Adrenal gland (tissue), 12 donors: ENCODE data around the gene FOSL2. TPM values are rescaled to one million over a fixed set of nuclear protein-coding genes. Genes with fewer than 3 reads are reported as not detected.

Experiments used
- DNase-seq, 7 donors: peaks; one replicate each; pipeline ENCODE4 v3.0.0-alpha.2; 2019 to 2020
- H3K27ac ChIP-seq, 5 donors: fragments of 200-600 bp; sonication (generic) in 4 of 5; 1 replicate in 3 of 5; 2 replicates in 2 of 5; pipeline versions ENCODE4 v1.5.1 to v1.8.0; 2016 to 2020; ENCODE audit warnings: mild to moderate bottlenecking in 1 of 5
- H3K27me3 ChIP-seq: fragments of 200-600 bp; 2 replicates; pipeline ENCODE4 v1.8.0; 2021
- H3K36me3 ChIP-seq, 2 donors: fragments of 200-600 bp; replicated peaks in 1 of 2; 1 replicate in 1 of 2; 2 replicates in 1 of 2; pipeline versions ENCODE4 v1.5.1 to v1.8.0; 2018 to 2022
- H3K4me1 ChIP-seq, 2 donors: fragments of 200-600 bp; replicated peaks in 1 of 2; 1 replicate in 1 of 2; 2 replicates in 1 of 2; pipeline versions ENCODE4 v1.5.1 to v1.8.0; 2018 to 2021
- H3K4me3 ChIP-seq, 4 donors: fragments of 200-600 bp; sonication (generic) in 3 of 4; one replicate each; pipeline ENCODE4 v1.5.1; 2016 to 2018
- H3K9me3 ChIP-seq, 3 donors: fragments of 200-600 bp; sonication (generic) in 1 of 3; replicated peaks in 1 of 3; 1 replicate in 2 of 3; 2 replicates in 1 of 3; pipeline versions ENCODE4 v1.5.1 to v1.8.0; 2016 to 2021
- CTCF ChIP-seq, 6 experiments: fragments of 450-650 bp in 4 of 6; fragments of 200-600 bp in 2 of 6; sonication (generic) in 1 of 6; IDR thresholded peaks; 1 replicate in 5 of 6; 2 replicates in 1 of 6; pipeline versions ENCODE4 v1.5.1 to v1.8.0; 2016 to 2021; ENCODE audit warnings: antibody characterized with exemption in 6 of 6, mild to moderate bottlenecking in 2 of 6, moderate library complexity in 1 of 6
- POLR2A ChIP-seq, 2 donors: fragments of 450-650 bp; IDR thresholded peaks; one replicate each; pipeline ENCODE4 v1.6.1; 2017; ENCODE audit warnings: antibody characterized with exemption in 2 of 2, mild to moderate bottlenecking in 2 of 2, moderate library complexity in 1 of 2
- WGBS, 4 donors: extraction: QIAGEN DNeasy Blood & Tissue Kit in 2 of 4; methylation state at CpG; one replicate each; pipeline versions ENCODE4 v1.1.5 to v1.1.7; 2013 to 2017; 5-methylcytosine and 5-hydroxymethylcytosine counted together
- intact Hi-C, 2 donors: fragments of 100-400 bp; cut with DNase I; formaldehyde crosslinking; loops; one replicate each; pipeline versions ENCODE4 v1.14.1 to v1.15.0; 2022 to 2023
- polyA plus RNA-seq, 3 donors: library from polyadenylated mRNA; stranded (reverse); fragments of 200-250 nt in 2 of 3; fragments of 350-450 nt in 1 of 3; fragmentation: Illumina TruSeq in 1 of 3; extraction: RNeasy Lipid Tissue Mini Kit (QIAGEN cat#74804) in 1 of 3; gene quantifications; one replicate each; pipeline ENCODE4 v1.2.3, GENCODE V29; 2013 to 2014
- total RNA-seq, 9 donors: library from RNA; depleted of rRNA in 4 of 9; stranded (reverse); fragments of >200 nt in 4 of 9; fragments of 120-200 nt in 1 of 9; fragmentation: NEBNext Ultra II Directional in 1 of 9; extraction: Animal tissue kit (Norgen Biotek cat#: 25700) in 1 of 9; gene quantifications; one replicate each; pipeline versions ENCODE4 v1.1.0 to v1.2.4, GENCODE V29; 2013 to 2023
- donor health status: healthy with polysubstance abuse.
- donor health status: Bipolar disorder and iron deficiency.
- donor health status: DM: yes; HTN: yes; CAD: no.
- donor health status: DM: no; HTN: no; CAD: no.
- donor health status: DM: no; HTN: no; CAD: no.
- donor health status: DM: yes; HTN: yes; CAD: no.

FOSL2 gene
- total and polyA plus RNA-seq, 12 donors, result 66.9 to 760 (median 413) TPM

- TF ChIP-seq POLR2A (IDR thresholded peaks at IDR 0.05) (no peak), CTCF (IDR thresholded peaks at IDR 0.05) (no peak)
- Histone ChIP-seq H3K4me3 (peak overlapping the region in 1 of 4 donors; percentile 26), H3K9me3 (no peaks in the 10 kb centered on the region), H3K4me1 (peaks cover 8 to 14% of the 10 kb centered on the region in 2 donors), H3K27me3 (no peaks in the 10 kb centered on the region), H3K27ac (peak overlapping the region in 2 of 5 donors; percentile 37 to 72), H3K36me3 (no peaks in the 10 kb centered on the region)
- intact Hi-C loops, result no loop called here
- DNase-seq, result peak in 2 of 7 donors; percentile 17 to 44
- 52 to 64% (median 60%) methylated on average over 3 to 10 of the region's 10 CpGs for WGBS, 4 donors
Measured at GRCh38 chr2:28348149-28348567, 44.5 kb upstream of the FOSL2 start.

- H3K36me3 ChIP-seq, result no peaks in the 10 kb centered on the region
Measured at GRCh38 chr2:28348921-28349320, 43.7 kb upstream of the FOSL2 start.

GRCh38 chr2:28349546-28350165 lies 43.0 kb upstream of the FOSL2 start:
- Histone ChIP-seq H3K27me3 (no peaks in the 10 kb centered on the region), H3K4me1 (peaks cover 8 to 9% of the 10 kb centered on the region in 2 donors), H3K27ac (no peak overlapping the region), H3K4me3 (no peak overlapping the region), H3K36me3 (no peaks in the 10 kb centered on the region), H3K9me3 (no peaks in the 10 kb centered on the region)
- TF ChIP-seq POLR2A (IDR thresholded peaks at IDR 0.05), result no peak
- no peak for TF ChIP-seq CTCF (IDR thresholded peaks at IDR 0.05)
- peak in 1 of 7 donors; percentile 11 for DNase-seq
- WGBS, 4 donors, result 87 to 100% (median 91%) methylated on average over 4 to 11 of the region's 11 CpGs
- intact Hi-C loops, result no loop called here

More at GRCh38 chr2:28348921-28349320, 43.7 kb upstream of the FOSL2 start:
- WGBS, 4 donors, result 89 to 95% (median 92%) methylated on average over 11 of the region's 11 CpGs
- TF ChIP-seq CTCF (IDR thresholded peaks at IDR 0.05), result no peak
- no peak for TF ChIP-seq POLR2A (IDR thresholded peaks at IDR 0.05)
- Histone ChIP-seq H3K4me1 (peaks cover 8 to 9% of the 10 kb centered on the region in 2 donors), H3K9me3 (no peaks in the 10 kb centered on the region), H3K4me3 (no peak overlapping the region), H3K27me3 (no peaks in the 10 kb centered on the region), H3K27ac (no peak overlapping the region)
- peak in 1 of 7 donors; percentile 11 for DNase-seq
- intact Hi-C loops, result no loop called here

- H3K27ac ChIP-seq, result no peak overlapping the region
- peaks cover 8 to 11% of the 10 kb centered on the region in 2 donors for H3K4me1 ChIP-seq
- DNase-seq, result peak in 1 of 7 donors; percentile 10
- H3K27me3 ChIP-seq, result no peaks in the 10 kb centered on the region
- intact Hi-C loops, result no loop called here
- H3K36me3 ChIP-seq, result no peaks in the 10 kb centered on the region
- H3K9me3 ChIP-seq, result no peaks in the 10 kb centered on the region
- TF ChIP-seq CTCF (IDR thresholded peaks at IDR 0.05), result no peak
- TF ChIP-seq POLR2A (IDR thresholded peaks at IDR 0.05), result no peak
- 95 to 98% (median 96%) methylated on average over 10 to 17 of the region's 17 CpGs for WGBS, 4 donors
- H3K4me3 ChIP-seq, result no peak overlapping the region
Measured at GRCh38 chr2:28350196-28350595, 42.5 kb upstream of the FOSL2 start.
